Sciatic nerve (tissue), 2 donors: ENCODE data around the gene PARS2. TPM values are rescaled to one million over a fixed set of nuclear protein-coding genes. Genes with fewer than 3 reads are reported as not detected.

Experiments used
- ATAC-seq: fragments of 200-7000 bp; cut with Tn5 transposase; one replicate; pipeline ENCODE4 v1.9.1; 2020; ENCODE audit warnings: mild to moderate bottlenecking, moderate library complexity
- DNase-seq: peaks from one replicate; pipeline ENCODE4 v3.0.0-alpha.2; 2020; ENCODE audit warnings: low spot score
- intact Hi-C: fragments of 100-400 bp; cut with DNase I; formaldehyde crosslinking; loops from one replicate; pipeline ENCODE4 v1.14.2; 2022
- total RNA-seq: library from RNA; stranded (reverse); fragmentation: NEBNext Ultra II Directional; extraction: Animal tissue kit (Norgen Biotek cat#: 25700); gene quantifications from one replicate; pipeline ENCODE4 v1.2.1, GENCODE V29; 2021
- donor health status: DM: no; HTN: no; CAD: no.
- donor health status: DM: no; HTN: no; CAD: no.

Gene PARS2
- total RNA-seq = 3.6 TPM

DNA sequence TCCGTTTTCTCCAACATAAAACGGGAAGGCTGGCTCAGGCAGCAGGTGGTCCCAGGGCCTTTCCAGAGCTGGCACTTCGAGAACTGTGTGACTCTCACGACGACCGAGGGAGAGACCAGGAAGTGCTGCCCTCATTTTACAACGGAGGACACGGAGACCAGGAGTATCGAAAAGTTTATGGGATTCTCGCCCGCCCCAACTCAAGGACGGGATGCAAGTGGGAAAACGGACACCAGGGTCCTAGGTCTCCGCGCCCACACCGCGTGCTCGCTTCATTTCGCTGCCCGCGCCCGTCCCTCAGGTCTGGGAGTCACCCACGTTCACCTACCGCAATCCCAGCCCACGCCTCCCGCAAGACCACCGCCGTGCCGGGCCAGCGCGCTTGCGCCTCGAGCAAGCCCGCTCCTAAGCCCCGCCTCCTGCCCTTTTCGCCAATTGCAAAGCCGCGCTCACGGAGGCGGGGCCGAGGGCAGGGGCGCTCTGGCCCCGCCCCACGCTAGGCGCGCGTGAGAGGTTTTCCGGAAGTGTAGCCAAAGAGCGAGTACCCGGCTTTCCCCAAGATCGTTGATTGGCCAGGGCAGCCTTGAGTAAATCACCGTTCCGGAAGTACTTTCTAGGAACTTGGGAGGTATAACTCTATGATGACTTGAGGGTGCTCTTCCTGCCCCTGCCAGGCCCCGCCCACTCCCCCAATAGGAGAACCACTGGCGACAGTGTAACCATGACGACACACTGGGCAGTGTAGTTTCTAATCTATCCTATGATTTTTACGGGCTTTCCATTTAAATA, at the start of gene PARS2:
TSS of gene PARS2 (minus strand) at position 391 of the 789 bp plus-strand sequence. CDS start 5,362 bp downstream, outside the sequence.
- peak; percentile 99 for ATAC-seq
- peak; percentile 98 for DNase-seq
- intact Hi-C loops = no loop called here

DNA sequence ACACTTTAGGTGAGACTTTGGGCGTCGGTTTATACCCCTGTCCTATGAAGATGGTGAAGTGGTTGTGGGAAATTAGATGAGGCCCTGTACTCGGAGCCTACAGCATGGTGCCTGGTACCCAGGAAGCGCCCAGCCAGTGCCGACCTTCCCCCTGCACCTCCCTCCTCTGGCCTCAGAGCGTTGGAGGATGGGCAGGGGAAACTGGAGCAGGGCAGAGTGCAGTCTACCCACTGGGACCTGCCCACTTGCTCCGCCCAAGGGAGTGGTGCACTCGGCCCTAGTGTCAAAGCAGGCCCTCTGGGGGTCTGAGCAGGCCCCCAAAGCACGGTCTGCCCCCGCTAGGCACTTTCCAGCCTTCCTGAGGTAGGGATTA, 49.8 kb upstream of the PARS2 start:
- intact Hi-C loops = no loop called here
- DNase-seq = peak; percentile 40

DNA sequence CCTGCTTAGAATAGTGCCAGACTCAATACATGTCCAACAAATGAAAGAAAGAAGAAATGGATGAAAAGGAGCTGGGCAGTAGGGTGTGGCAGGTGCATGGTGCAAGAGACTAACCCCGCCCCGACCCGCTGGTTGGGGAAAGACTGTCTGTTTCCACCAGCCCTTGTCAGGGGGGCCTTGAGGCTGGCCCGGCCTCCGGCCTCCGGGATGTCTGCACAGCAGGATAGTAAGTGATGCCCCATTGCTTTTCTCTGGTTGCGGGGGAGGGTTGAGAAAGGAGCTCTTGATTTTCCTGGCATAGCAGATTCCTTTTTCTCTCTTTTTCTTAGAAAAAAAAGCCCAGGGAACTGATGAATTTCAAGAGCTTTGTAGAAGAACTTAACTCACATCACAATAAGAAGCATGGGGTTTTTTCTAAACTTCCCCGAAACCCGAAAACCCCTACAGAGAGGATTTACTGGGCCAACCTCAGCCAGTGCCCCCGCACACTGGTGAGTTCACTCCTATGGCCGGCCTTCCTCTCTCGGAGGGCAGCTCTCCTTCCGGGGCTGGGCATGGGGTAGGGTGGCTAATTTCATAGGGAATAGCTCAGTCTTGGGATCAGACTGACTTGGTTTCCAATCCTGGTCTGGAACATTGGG, 49.3 kb upstream of the PARS2 start:
- intact Hi-C loops = no loop called here
- no peak for ATAC-seq
- DNase-seq = peak; percentile 38

More for the DNA sequence above, 49.8 kb upstream of the PARS2 start:
- no peak for ATAC-seq

DNA sequence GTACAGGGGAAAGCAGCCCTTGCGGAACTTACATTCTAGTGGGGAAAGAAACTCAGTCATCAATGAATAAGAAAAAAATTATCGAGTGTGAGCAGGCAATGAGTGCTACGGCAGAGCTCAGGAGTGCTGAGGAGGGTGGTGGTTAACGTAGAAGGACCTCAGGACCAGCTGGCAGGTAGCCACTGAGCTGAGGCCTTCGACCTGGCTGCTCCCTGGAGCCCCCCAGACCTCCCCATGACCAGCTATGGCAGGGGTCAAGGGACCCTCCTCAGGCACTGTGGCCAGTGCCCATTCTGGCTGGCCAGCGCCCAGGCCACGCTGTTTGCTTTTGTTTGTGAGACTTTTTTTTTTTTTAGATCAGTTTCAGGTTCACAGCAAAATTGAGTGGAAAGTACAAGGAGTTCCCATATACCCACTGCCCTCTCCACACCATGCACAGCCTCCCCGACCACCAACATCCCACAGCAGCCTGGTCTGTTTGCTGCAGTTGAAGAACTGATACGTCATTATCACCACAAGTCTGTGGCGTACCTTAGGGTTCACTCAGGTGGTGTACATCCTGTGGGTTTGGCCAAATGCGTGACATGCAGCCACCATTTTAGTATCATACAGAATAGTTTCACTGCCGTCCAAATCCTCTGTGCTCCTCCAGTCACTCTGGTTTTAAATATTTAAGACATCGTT, 48.6 kb upstream of the PARS2 start:
- ATAC-seq (no peak), DNase-seq (peak; percentile 42)
- intact Hi-C loops = no loop called here

DNA sequence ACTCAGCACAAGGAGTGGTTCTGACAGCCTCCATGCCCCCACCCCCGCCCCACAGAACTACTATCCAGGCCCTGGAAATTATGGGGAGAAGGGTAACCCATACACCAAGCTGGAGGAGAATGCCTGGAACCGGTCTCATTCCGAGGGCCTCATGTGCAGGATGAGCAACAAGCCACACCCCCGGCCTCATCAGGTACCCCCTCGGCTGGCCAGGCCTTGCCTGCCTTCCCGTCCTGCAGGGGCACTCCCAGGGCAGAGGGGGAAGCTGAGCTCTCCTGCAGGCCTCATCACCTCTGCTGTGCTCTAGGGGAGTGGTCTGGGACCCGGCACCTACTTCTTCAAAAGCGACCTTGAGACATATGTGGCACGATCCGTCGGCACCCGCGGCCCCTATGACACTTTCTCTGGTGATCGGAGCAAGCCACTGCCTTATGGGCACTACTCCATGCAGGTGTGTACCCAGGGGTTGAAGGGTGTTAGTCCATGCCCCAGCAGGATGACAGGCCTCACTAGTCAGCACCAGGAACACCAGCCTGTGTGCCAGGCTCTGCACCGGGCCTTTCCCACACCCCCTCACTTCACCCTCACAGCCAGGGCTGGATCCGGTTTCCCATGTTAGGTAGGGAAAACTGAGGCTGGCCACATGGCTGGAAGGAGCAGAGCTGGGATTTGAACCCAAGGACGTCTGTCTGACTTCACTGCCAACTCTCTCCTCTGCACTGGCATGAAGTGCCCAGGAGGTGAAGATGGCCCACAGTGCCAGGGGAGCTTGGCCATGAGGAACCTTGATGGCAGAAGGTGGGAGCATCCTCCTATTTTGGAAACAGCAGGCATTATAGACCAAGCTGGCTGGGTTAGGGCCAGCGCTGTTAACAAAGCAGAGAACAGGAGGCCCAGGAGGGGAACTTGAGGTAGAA, 47.7 kb upstream of the PARS2 start:
- peak; percentile 44 for DNase-seq
- ATAC-seq = no peak
- intact Hi-C loops = no loop called here

DNA sequence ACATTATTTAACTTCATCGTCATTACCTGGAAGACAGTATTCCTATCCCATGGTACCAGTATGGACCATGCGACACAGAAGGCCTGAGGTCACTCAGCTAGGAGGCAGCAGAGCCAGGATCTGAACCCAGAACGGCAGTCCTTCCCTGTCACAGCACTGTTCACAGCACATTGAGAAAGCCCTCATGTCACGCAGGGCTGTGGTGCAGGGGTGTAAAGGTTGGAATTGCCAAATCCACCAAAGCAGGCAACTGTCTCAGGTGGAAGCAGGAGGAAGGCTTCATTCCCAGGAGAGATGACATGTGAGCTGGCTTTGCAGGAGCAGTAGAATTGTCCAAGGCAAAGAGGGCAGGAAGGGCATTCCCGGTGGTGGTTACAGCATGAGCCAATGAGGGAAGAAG, 46.7 kb upstream of the PARS2 start:
- intact Hi-C loops = no loop called here
- ATAC-seq = no peak
- peak; percentile 6 for DNase-seq

DNA sequence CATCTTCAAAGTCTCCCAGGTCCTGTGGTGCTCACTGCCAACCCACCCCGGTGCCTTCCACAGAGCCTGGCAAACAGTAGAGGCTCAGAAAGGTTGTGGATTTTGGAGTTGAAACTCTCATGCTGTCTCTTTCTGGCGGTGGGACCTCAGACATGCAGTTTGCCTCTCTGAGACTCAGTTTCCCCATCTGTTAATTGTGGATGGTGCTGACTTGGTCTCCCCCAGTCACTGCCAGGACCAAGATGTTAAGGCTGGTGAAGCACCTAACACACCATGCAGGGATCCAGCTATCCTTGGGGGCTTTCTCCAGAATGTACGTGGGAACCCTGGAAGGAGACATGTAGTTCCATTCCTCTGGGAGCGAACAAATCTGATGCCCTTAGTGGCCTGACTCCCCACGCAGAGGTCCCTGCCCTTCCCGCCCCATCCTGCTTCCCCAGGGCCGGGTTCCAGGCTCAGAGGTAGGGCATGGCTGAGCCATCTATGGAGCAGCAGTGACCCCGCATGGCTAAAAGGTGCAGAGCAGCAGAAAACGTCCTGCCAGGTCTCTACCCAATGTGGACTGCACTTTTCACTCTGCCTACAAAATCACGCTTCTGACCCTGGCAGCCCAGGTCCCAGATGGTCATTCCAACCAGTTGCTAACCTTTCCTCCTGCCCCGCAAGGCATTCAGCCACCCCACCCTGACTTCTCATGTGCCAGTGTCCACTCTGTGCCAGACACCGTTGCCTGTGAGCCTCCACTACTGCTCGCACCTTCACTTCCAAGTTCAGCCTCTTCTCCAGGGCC, 46.0 kb upstream of the PARS2 start:
- intact Hi-C loops = no loop called here
- DNase-seq (peak; percentile 75), ATAC-seq (peak; percentile 85)

DNA sequence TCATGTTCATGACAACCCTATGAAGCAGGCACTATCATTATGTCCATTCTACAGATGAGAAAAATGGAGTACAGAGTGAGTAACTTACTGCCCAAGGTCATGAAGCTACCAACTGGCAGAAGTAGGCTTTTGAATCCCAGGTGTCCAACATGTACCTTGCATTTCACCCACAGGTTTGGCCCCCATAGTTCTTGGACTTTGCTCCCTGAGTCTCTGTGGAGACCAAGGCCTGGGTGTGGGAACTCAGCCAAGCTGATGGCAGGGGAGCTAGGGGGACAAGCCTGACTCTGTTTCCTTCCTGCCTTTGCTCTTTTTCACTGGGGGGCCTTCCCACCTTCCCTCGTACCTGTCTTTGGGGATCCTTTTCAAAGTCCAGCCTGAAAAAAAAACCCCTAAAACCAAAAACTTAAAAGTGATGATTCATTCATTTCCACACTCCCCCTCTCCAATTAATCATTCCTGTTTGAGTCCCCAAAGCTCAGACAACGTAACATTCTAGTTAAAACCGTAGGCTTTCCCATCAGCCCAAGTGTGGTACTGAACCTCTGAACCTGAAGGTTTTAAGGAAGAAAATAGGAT, 45.3 kb upstream of the PARS2 start:
- intact Hi-C loops = no loop called here
- ATAC-seq = no peak
- DNase-seq = peak; percentile 44

DNA sequence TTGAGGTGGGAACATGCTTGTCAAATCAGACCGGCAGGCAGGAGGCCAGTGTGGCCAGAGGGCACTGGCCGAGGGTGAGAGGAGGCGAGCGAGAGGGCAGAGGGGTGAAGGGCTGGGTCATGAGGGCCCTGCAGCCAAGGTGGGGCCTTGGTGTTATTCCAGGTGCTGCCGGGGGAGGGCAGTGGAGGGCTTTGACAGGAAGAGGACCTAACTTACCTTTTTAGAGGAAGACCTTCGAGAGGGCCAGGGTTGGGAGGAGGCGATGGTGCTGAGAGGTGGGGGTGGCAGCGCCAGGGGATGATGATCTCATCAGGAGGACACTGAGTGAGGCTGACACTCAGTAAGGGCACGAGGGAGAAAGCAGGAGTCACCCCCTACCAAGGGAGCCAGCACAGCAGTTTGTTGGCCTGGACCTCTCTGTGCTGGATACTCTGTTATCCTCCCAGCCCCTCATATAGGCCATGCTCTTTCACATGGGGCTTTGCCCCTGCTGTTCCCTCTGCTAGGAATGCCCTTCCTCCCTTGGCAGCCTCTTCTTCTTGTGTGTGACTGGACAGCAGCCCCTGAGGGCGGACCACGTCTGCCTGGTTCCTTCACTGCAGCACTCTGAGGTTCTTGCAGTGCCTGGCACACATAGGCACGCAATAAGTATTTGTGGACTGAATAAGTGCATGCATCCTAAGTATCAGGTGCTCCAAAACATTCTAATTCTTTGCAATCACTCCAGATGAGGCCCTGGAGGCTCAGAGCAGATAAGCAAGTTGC, 44.3 kb upstream of the PARS2 start:
- ATAC-seq (no peak), DNase-seq (peak; percentile 31)
- intact Hi-C loops = no loop called here

DNA sequence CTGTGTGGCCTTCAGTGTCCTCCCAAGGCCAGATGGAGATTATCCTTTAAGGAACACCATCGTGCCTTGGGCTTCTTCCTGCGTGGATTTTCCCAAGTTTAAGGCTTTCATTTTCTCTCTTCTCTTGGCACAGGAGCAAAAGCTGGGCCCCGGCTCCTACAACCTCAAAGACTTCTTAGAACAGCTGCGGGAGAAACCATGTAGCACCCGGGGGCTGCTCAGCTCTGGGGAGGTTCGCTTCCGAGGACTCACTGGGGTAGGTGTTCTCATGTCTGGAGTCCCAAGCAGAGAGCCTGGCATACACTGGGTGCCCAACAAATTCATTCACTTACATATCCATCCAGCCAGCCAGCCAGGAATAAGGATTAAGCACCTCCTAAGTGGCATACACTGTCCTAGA, 43.4 kb upstream of the PARS2 start:
- peak; percentile 22 for DNase-seq
- intact Hi-C loops = no loop called here

DNA sequence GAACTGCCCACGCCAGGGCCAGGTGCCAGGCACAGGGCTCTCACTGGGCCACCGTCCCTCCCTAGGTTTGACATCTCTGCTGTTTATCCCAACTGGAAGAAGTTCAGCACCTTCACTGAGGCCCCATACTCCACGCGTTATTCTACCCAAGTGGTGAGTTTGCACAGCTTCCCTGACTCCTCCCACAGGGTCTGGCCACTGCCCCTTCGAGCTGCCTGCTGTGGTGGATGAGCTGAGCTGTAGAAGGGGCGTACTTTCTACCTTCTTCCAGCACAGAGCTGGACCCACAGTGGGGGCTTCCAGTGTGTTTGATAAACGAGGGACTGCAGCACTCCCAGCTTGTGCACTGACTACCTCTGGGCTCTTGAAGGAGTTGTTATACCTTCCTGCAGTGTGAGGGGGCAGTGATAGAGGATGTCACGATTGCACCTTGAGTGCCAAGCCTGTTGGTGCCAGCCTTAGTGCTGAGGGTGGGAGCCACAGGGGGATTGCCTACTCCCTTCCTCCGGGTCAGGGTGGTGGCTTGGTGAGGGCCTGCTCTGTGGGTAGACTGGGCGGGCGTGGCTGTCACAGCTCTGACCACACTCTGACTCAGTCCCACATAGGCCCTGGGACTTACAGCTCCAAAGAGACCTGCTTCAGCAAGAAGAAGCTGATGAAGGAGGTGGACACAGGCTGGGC, 42.7 kb upstream of the PARS2 start:
- no peak for ATAC-seq
- peak; percentile 53 for DNase-seq
- intact Hi-C loops = no loop called here

More for the DNA sequence above, 43.4 kb upstream of the PARS2 start:
- ATAC-seq = no peak

DNA sequence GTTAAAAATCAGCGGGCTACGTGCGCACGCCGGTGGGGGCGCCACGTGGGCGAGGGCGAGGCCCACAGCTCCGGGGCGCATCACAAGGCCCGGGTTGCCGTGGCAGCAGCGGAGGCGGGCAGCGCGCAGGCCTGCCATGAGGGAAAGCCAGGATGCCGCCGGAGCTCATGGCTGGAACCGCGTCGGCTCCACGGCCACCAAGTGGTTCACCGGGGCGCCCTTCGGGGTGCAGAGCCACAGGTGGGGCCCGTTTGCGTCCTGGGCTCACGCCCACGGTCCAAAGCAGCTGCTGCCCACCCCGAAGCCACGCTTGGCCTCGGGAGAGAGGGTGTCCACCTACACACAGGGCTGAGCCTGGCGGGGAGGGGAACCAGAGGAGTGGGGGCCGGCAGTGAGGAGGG, 41.7 kb upstream of the PARS2 start:
- ATAC-seq (no peak), DNase-seq (peak; percentile 45)
- intact Hi-C loops = no loop called here

DNA sequence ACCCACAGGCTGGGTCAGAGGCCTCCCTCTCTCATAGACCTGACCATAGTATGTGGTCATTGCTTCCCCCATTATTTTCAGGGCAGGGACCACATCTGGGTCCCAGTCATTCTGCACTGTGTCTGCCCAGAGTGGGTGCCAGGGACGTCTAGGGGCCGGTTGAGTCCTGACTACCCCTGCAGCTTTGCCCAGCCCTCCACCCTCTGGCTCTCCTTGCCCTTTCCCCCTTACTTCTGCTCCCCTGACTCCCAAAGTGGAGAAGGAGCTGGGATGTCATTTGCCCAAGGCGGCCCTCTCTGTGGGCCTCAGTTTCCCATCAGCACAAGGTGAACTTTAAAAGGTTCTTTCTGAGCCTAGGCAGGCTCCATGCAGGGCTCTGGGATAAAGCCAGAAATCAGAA, 41.1 kb upstream of the PARS2 start:
- ATAC-seq = no peak
- peak; percentile 28 for DNase-seq
- intact Hi-C loops = no loop called here

DNA sequence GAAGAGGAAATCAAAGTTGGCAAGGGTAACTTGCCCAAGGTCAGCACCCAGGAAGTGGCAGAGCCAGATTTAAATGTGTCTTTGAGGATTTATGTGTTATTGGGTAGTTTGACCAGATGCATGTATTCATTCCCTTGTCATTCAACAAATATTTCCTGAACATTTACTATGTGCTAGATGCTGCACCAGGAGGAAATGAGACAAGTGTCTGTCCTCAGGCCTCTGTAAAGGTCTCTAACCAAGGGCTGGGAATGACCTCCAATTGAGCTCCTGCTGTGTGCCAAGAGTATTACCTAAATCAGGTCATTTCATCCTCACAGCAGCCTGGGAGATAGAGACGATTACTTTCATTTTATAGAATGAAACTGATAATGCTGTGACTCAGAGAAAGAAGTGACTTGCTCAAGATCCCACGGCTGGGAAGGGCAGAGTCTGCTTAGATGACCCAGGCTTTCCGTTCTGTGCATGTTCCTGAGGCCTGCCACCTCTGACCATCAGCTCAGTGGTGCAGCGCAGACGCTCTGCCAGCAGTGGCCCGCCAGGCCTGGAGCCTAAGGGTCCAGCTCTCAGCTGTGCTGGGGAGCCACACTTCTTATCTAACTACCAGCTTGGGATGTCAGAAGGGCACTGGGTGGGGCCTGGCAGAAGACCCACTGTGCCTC, 40.3 kb upstream of the PARS2 start:
- no peak for ATAC-seq
- intact Hi-C loops = no loop called here
- peak; percentile 26 for DNase-seq

DNA sequence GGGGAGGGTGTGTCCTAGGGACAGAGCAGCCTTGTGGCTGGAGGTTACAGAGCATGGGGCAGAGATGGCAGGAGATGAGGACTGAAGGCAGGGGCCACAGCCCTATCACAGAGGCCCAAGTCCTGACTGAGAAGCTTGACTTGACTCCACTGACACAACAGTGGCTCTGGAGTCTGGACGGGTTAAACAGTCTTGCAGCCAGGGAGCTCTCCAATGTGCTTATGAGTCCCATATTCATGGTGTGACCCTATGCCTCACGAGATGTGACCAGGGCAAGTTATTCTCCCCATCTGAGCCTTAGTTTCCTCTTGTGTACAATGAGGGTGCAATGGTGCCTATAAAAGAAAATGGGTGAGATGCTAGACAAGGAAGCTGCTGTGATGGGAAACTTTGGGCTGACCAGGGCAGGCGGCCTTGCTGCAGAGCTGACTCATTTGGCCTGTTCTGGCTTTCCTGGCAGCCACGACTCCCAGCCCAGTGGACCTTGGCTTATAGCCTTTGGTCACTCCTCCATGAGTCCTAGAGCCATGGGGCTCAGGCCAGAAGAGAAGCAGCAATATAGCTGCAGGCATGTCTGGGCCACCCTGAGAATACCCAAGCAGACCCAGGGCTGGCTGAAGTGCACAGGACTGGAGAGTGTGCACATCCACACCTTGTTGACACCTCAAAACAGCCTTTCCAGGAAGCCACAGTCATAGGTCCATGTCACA, 39.6 kb upstream of the PARS2 start:
- ATAC-seq (peak; percentile 43), DNase-seq (peak; percentile 61)
- intact Hi-C loops = no loop called here
